Transverse colon (tissue), 4 donors: ENCODE data around the gene ANKRD49. TPM values are rescaled to one million over a fixed set of nuclear protein-coding genes. Genes with fewer than 3 reads are reported as not detected.

Experiments used
- DNase-seq: peaks from one replicate; pipeline ENCODE4 v3.0.0-alpha.2; 2019
- H3K27ac ChIP-seq, 4 donors: fragments of 200-600 bp; sonication (generic); 2 replicates each; pipeline ENCODE4 v1.5.1; 2016 to 2018; ENCODE audit warnings: inconsistent platforms in 4 of 4
- H3K27me3 ChIP-seq: fragments of 200-600 bp; sonication (generic); 2 replicates; pipeline ENCODE4 v1.5.1; 2017; ENCODE audit warnings: inconsistent platforms
- H3K36me3 ChIP-seq, 4 donors: fragments of 200-600 bp; sonication (generic); 2 replicates each; pipeline ENCODE4 v1.5.1; 2017 to 2019; ENCODE audit warnings: inconsistent platforms in 4 of 4
- H3K4me1 ChIP-seq, 4 donors: fragments of 200-600 bp; sonication (generic); 2 replicates each; pipeline ENCODE4 v1.5.1; 2017 to 2020; ENCODE audit warnings: inconsistent platforms in 4 of 4
- H3K4me3 ChIP-seq, 4 donors: fragments of 200-600 bp; sonication (generic); 1 replicate in 1 of 4; 2 replicates in 3 of 4; pipeline versions ENCODE4 v1.5.1 to v1.6.1; 2017 to 2019; ENCODE audit warnings: inconsistent platforms in 4 of 4
- H3K9me3 ChIP-seq, 2 donors: fragments of 200-600 bp; sonication (generic); 2 replicates each; pipeline ENCODE4 v1.5.1; 2017 to 2019; ENCODE audit warnings: inconsistent platforms in 2 of 2
- EP300 ChIP-seq: sonication (generic); formaldehyde crosslinking; IDR thresholded peaks from one replicate; pipeline ENCODE4 v1.6.1; 2017; ENCODE audit warnings: antibody characterized with exemption, low read depth
- POLR2A ChIP-seq: fragments of 450-650 bp; IDR thresholded peaks from one replicate; pipeline ENCODE4 v1.6.1; 2016; ENCODE audit warnings: antibody characterized with exemption, mild to moderate bottlenecking, moderate library complexity
- POLR2AphosphoS5 ChIP-seq, 3 donors: sonication (generic); formaldehyde crosslinking; IDR thresholded peaks; one replicate each; pipeline ENCODE4 v1.6.1; 2016; ENCODE audit warnings: antibody characterized with exemption in 3 of 3
- WGBS, 2 donors: methylation state at CpG; one replicate each; pipeline ENCODE4 v1.1.5; 2018; ENCODE audit warnings: low coverage in 1 of 2; 5-methylcytosine and 5-hydroxymethylcytosine counted together
- in situ Hi-C, 4 donors: fragments of 200-750 bp; cut with MboI; loops; one replicate each; pipeline versions ENCODE4 v1.15.0 to v1.15.1; 2017; ENCODE audit warnings: low sequenced_read_pairs in 3 of 4, low pct_ligation_motif_present in 1 of 4, low pct_unique_long_range_greater_than_20kb in 1 of 4
- intact Hi-C: fragments of 100-400 bp; cut with DNase I; formaldehyde crosslinking; loops from one replicate; pipeline ENCODE4 v1.15.1; 2023; ENCODE audit warnings: low total_unique reads
- total RNA-seq, 4 donors: library from RNA; depleted of rRNA; stranded (reverse); fragments of >200 nt; gene quantifications; one replicate each; pipeline ENCODE4 v1.1.0, GENCODE V29; 2016
- TF ChIP-seq, protein P1 (sequence below), 5 experiments: fragments of 200-600 bp in 3 of 5; fragments of 450-650 bp in 2 of 5; sonication (generic) in 3 of 5; IDR thresholded peaks; 1 replicate in 2 of 5; 2 replicates in 3 of 5; pipeline ENCODE4 v1.5.1; 2016 to 2017; ENCODE audit warnings: antibody characterized with exemption in 5 of 5, inconsistent platforms in 3 of 5, mild to moderate bottlenecking in 2 of 5, moderate library complexity in 1 of 5

ANKRD49 gene
- total RNA-seq, 4 donors from 2014 or later: 24.4 to 43.6 (median 33.2) TPM

DNA sequence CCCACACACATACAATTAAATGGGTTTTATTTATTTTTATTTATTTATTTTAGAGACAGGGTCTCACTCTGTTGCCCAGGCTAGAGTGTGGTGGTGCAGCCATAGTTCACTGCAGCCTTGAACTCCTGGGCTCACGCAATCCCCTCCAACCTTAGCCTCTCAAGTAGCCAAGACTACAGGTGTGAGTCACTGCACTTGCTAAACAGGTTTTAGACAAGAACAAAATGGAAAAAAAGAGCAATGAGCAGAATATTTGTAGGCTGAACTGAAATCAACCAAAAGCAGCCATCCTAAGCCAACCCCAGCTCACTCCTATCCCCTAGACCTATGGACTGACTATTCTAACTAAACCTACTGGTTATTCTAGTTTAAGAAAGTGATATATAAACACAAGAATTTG lies 37.9 kb upstream of the ANKRD49 start:
- intact Hi-C loops: no loop called here
- Histone ChIP-seq H3K9me3 (no peaks in the 10 kb centered on the region), H3K27me3 (no peaks in the 10 kb centered on the region), H3K27ac (no peak overlapping the region), H3K4me1 (no peaks in the 10 kb centered on the region), H3K4me3 (no peak overlapping the region), H3K36me3 (peaks cover 0 to 23% (median 6%) of the 10 kb centered on the region in 4 donors)
- DNase-seq: no peak
- 91% methylated on average over 1 of the region's 1 CpG; no CpG with 5 or more reads in 1 of the 2 donors for WGBS, 2 donors
- TF ChIP-seq, protein P1, sequence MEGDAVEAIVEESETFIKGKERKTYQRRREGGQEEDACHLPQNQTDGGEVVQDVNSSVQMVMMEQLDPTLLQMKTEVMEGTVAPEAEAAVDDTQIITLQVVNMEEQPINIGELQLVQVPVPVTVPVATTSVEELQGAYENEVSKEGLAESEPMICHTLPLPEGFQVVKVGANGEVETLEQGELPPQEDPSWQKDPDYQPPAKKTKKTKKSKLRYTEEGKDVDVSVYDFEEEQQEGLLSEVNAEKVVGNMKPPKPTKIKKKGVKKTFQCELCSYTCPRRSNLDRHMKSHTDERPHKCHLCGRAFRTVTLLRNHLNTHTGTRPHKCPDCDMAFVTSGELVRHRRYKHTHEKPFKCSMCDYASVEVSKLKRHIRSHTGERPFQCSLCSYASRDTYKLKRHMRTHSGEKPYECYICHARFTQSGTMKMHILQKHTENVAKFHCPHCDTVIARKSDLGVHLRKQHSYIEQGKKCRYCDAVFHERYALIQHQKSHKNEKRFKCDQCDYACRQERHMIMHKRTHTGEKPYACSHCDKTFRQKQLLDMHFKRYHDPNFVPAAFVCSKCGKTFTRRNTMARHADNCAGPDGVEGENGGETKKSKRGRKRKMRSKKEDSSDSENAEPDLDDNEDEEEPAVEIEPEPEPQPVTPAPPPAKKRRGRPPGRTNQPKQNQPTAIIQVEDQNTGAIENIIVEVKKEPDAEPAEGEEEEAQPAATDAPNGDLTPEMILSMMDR (IDR thresholded peaks at IDR 0.05): no peak
- TF ChIP-seq POLR2A: no peak
- no peak for TF ChIP-seq POLR2AphosphoS5 (IDR thresholded peaks at IDR 0.05)
- TF ChIP-seq EP300: no peak
- in situ Hi-C loops: no loop called here

DNA sequence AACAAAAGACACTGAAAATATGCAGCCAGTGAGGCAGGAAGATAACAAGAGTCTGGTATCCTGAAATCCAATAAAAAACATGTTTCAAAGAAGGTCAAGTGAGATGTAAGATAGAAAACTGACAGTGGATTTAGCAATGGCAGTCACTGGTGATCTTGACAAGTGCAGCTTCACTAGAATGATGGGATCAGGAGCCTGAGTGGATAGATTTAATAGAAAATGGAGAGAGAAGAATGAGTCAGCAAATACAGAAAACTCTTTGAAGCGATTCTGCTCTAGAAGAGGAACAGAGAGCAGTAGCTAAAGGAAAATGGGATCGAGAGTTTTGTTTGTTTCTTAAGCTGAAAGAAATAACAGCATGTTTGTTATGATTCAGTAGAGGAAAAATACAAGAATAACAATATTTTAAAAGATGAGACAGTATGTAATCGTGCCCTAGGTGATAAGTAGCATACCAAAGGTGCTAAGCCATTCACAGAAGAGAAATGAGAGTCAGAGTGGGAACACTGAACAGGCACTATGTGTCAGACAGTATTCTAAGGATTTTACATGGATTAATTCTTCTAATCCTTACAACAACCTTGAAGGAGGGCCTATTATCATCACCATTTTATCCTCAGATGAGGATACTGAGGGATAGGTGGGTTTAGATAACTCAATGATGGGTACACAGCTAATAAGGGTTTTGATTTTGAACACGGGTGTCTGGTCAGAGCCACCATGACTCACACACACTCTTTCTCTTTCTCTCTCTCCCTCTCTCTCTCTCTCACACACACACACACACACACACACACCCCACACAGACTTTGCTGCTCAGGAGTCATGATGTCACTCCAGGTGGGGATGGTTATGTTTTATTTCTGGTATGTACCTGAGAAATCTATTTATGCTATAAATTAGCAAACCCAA lies 36.4 kb upstream of the ANKRD49 start:
- peaks cover 0 to 23% (median 8%) of the 10 kb centered on the region in 4 donors for H3K36me3 ChIP-seq

DNA sequence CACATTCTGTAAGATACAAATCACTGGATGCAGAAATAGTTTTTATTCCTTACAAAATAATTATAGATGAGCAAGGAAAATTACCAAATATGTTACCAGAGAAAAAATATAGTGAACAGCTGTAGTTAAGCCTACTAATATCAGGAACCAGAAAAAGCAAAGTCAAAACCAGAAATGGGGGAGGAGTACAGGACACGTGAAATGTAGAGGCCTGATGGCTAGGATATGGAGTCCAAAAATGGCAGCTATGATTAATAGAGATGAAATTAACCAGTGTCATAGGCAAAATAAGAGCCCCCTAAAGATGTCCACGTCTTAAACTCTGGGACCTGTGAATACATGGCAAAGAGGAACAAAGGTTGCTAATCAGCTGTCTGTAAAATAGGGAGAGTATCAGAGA lies 34.2 kb upstream of the ANKRD49 start:
- no peak for DNase-seq
- H3K4me1 ChIP-seq: no peaks in the 10 kb centered on the region
- no peak overlapping the region for H3K4me3 ChIP-seq
- peaks cover 0 to 23% (median 8%) of the 10 kb centered on the region in 4 donors for H3K36me3 ChIP-seq
- 66 to 78% methylated on average over 2 of the region's 2 CpGs for WGBS, 2 donors
- no peak overlapping the region for H3K27ac ChIP-seq
- TF ChIP-seq EP300 (no peak), POLR2AphosphoS5 (IDR thresholded peaks at IDR 0.05) (no peak), POLR2A (no peak)
- TF ChIP-seq, protein P1 (IDR thresholded peaks at IDR 0.05): no peak
- in situ Hi-C loops (no loop called here), intact Hi-C loops (no loop called here)
- H3K9me3 ChIP-seq: no peaks in the 10 kb centered on the region
- H3K27me3 ChIP-seq: no peaks in the 10 kb centered on the region

More for the DNA sequence above, 36.4 kb upstream of the ANKRD49 start:
- H3K27ac ChIP-seq: no peak overlapping the region
- intact Hi-C loops (no loop called here), in situ Hi-C loops (no loop called here)
- H3K27me3 ChIP-seq: no peaks in the 10 kb centered on the region
- no peaks in the 10 kb centered on the region for H3K4me1 ChIP-seq
- DNase-seq: no peak
- no peaks in the 10 kb centered on the region for H3K9me3 ChIP-seq
- TF ChIP-seq POLR2A (no peak), POLR2AphosphoS5 (IDR thresholded peaks at IDR 0.05) (no peak), EP300 (no peak)
- TF ChIP-seq, protein P1 (IDR thresholded peaks at IDR 0.05): no peak
- 76 to 82% methylated on average over 4 of the region's 4 CpGs for WGBS, 2 donors
- no peak overlapping the region for H3K4me3 ChIP-seq

DNA sequence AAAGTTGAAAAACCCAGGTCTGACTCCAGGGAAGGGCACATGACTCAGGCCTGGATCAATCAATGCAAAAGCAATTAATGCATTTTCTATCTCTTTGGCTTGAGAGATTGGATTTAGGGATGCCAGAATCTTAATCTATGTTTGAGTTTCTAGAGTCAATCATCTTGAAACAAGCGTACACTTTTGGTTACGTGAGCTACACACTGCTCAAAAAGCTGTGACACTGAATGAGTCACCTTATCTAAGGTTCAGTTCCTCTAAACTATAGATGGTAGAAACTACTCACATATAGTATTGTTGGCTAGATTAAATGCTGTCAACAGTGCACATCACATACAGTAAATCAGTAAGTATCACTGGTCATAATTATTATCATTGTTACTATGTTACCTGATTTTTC lies 24.4 kb upstream of the ANKRD49 start:
- in situ Hi-C loops (no loop called here), intact Hi-C loops (no loop called here)
- DNase-seq: no peak
- 85 to 92% methylated on average over 2 of the region's 2 CpGs for WGBS, 2 donors
- no peak overlapping the region for H3K4me3 ChIP-seq
- peaks cover 0 to 9% (median 0%) of the 10 kb centered on the region in 4 donors for H3K36me3 ChIP-seq
- TF ChIP-seq, protein P1 (IDR thresholded peaks at IDR 0.05): no peak
- TF ChIP-seq POLR2A: no peak
- TF ChIP-seq EP300: no peak
- TF ChIP-seq POLR2AphosphoS5 (IDR thresholded peaks at IDR 0.05): no peak
- no peak overlapping the region for H3K27ac ChIP-seq
- no peaks in the 10 kb centered on the region for H3K4me1 ChIP-seq
- H3K9me3 ChIP-seq: no peaks in the 10 kb centered on the region
- no peaks in the 10 kb centered on the region for H3K27me3 ChIP-seq
